C1 segment of cervical spinal cord (tissue), 14 donors: ENCODE measurements around the gene C1GALT1C1L.
"Not testable (repeated sequence)": the region's sequence is repeated elsewhere in the genome, so short reads cannot be mapped to it uniquely, and the experiment has no call there.

Experiments
- DNase-seq, 14 donors: peaks; one replicate each; lab custom pipeline; 2025; lab: John Stamatoyannopoulos, UW

C1GALT1C1L gene

GRCh38 chr2:43676322-43677050 is at the start of gene C1GALT1C1L:
TSS of gene C1GALT1C1L (minus strand) at chr2:43676429. CDS start at chr2:43676322, 107 bp downstream.
- peak in 11 of 14 donors; percentile 8 to 58 (median 21) for DNase-seq

- DNase-seq, result no peak
Measured at GRCh38 chr2:43725711-43726246, 49.5 kb upstream of the C1GALT1C1L start.

- no peak for DNase-seq
Measured at GRCh38 chr2:43724728-43725526, 48.7 kb upstream of the C1GALT1C1L start.

- DNase-seq, result no peak
Measured at GRCh38 chr2:43718530-43719124, 42.4 kb upstream of the C1GALT1C1L start.

GRCh38 chr2:43717322-43717721 is 41.1 kb upstream of the C1GALT1C1L start:
- DNase-seq, result no peak

- no peak for DNase-seq
Measured at GRCh38 chr2:43715300-43716098, 39.3 kb upstream of the C1GALT1C1L start.

- no peak for DNase-seq
Measured at GRCh38 chr2:43714164-43714563, 37.9 kb upstream of the C1GALT1C1L start.

GRCh38 chr2:43710866-43711265 is 34.6 kb upstream of the C1GALT1C1L start:
- DNase-seq, result no peak

- no peak for DNase-seq
Measured at GRCh38 chr2:43708891-43709290, 32.7 kb upstream of the C1GALT1C1L start.

GRCh38 chr2:43708178-43708577 is 31.9 kb upstream of the C1GALT1C1L start:
- peak in 1 of 14 donors; percentile 7 for DNase-seq

GRCh38 chr2:43707255-43708015 is 31.2 kb upstream of the C1GALT1C1L start:
- peak in 2 of 14 donors; percentile 2 to 16 for DNase-seq

GRCh38 chr2:43701111-43701510 is 24.9 kb upstream of the C1GALT1C1L start:
- no peak for DNase-seq

- DNase-seq, result no peak
Measured at GRCh38 chr2:43699761-43700160, 23.5 kb upstream of the C1GALT1C1L start.

GRCh38 chr2:43698140-43698539 is 21.9 kb upstream of the C1GALT1C1L start:
- not testable (repeated sequence) for DNase-seq

GRCh38 chr2:43692428-43692994 is 16.3 kb upstream of the C1GALT1C1L start:
- no peak for DNase-seq

GRCh38 chr2:43689999-43690398 is 13.8 kb upstream of the C1GALT1C1L start:
- no peak for DNase-seq

GRCh38 chr2:43685357-43685756 is 9.1 kb upstream of the C1GALT1C1L start:
- DNase-seq, result no peak

GRCh38 chr2:43677783-43678182 is 1.6 kb upstream of the C1GALT1C1L start:
- DNase-seq, result not testable (repeated sequence)

- DNase-seq, result no peak
Measured at GRCh38 chr2:43675646-43676321, 445 bp downstream of the C1GALT1C1L start.

GRCh38 chr2:43657241-43657640 is 19.0 kb downstream of the C1GALT1C1L start:
- no peak for DNase-seq
